ENCODE results near the gene KDM4B.

DNA sequence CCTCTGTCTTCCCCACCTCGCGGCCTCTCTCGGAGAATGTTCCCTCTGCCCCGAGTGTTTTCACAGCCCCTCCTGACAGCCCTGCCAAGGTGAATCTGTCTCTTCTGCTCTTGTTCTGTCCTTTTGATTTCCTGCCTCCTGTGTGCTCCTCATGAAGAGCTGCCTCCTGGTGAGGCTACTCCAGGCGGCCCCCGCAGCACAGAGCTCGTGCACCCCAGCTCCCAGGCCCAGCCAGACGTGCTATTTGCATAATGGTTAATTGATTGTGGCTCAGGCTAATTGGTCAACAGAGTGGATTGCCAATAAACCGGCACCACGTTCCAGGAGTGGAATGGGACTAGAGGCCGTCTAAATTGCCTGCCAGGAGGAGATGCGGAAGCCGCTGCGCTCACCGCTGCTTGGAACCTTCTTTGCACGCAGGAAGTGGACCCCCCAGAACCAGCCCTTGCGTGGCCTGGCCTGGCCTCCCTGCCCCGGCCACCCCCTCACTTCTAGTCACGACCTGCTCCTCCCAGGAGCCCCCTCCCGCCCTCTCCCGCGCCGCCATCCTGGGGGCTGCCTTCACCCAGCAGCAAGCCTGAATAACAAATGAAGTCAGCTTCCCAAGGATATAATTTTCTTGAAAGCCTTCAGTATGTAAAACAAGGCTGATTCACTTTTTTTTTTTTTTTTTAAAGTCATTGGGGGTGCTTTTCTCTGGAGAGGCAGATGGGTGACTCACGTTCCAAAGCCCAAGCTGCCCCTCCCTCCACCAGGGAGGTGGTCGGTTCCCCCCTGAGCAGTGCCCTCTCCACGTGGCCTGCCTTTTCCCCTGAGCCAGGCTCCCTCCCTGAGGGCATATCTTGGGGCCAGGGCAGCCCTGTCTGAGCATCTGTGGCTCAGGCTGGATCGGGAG is 144.0 kb downstream of the KDM4B start:
- TF ChIP-seq, protein P1, sequence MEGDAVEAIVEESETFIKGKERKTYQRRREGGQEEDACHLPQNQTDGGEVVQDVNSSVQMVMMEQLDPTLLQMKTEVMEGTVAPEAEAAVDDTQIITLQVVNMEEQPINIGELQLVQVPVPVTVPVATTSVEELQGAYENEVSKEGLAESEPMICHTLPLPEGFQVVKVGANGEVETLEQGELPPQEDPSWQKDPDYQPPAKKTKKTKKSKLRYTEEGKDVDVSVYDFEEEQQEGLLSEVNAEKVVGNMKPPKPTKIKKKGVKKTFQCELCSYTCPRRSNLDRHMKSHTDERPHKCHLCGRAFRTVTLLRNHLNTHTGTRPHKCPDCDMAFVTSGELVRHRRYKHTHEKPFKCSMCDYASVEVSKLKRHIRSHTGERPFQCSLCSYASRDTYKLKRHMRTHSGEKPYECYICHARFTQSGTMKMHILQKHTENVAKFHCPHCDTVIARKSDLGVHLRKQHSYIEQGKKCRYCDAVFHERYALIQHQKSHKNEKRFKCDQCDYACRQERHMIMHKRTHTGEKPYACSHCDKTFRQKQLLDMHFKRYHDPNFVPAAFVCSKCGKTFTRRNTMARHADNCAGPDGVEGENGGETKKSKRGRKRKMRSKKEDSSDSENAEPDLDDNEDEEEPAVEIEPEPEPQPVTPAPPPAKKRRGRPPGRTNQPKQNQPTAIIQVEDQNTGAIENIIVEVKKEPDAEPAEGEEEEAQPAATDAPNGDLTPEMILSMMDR (IDR thresholded peaks at IDR 0.05) = no peak
- no peak for TF ChIP-seq POLR2A (IDR thresholded peaks at IDR 0.05)
